Measurements from ENCODE around the gene PAMR1.
"Not testable (repeated sequence)": the region's sequence is repeated elsewhere in the genome, so short reads cannot be mapped to it uniquely, and the experiment has no call there.

Gene PAMR1

DNA sequence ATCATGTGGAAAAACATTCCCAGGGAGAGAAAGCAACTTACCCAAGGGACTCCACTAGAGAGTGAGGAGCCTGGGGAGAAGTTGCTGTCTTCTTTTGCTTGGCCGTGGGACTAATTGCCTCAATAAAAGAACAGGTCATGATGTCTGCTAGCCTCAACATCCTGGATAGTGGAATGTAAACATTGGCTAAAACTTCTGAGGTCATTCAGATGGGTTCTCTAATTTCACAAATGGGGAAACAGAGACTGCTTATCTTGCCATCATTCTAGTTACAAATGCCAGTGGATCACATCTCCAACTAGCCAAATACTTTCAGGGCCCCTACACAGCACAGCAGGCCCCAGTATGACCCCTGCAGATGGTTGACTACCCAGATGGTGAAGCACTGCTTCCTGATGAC, 28.4 kb upstream of the PAMR1 start:
- DNase-seq (ENCODE audit: extremely low spot score), result no peak
- ChIA-PET POLR2A (no interaction called here), CTCF (no interaction called here)
- no peak for TF ChIP-seq CTCF (IDR thresholded peaks at IDR 0.05; ENCODE audit: control extremely low read depth, extremely low read depth, low read depth, missing control alignments)

DNA sequence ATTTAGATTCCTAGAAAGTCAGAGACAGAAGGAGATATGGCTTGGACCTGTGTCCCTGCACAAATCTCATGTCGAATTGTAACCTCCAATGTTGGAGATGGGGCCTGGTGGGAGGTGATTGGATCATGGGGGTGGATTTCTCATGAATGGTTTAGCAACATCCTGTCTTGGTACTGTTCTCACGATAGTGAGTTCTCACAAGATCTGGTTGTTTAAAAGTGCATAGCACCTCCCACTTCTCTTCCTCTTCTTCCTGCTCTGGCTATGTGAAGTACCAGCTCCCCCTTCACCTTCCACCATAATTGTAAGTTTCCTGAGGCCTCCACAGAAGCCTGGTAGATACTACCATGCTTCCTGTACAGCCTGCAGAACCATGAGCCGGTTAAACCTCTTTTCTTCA, 27.6 kb upstream of the PAMR1 start:
- no peak for TF ChIP-seq CTCF (IDR thresholded peaks at IDR 0.05; ENCODE audit: control extremely low read depth, extremely low read depth, low read depth, missing control alignments)
- CTCF ChIA-PET, result no interaction called here
- DNase-seq (ENCODE audit: extremely low spot score), result no peak
- POLR2A ChIA-PET, result no interaction called here

DNA sequence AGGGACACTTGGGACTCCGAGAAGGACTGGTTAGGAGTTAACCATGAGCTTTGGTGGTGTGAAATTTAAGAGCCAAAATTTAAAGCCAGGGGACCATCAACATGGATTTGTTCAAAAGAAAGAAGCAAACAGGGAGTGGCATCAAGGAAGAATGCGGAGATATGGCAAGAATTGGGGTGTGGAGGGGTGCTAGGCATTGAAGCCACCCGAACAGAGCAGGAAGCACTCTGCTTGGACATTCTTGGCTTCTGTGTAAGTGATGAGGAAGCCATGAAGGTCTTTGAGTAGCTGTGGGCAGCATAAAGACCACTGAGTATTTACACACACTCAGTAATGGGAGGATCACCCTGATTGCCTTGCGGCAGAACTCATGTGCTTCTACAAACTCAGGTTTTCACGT, 27.2 kb upstream of the PAMR1 start:
- ChIA-PET POLR2A (no interaction called here), CTCF (no interaction called here)
- no peak for TF ChIP-seq CTCF (IDR thresholded peaks at IDR 0.05; ENCODE audit: control extremely low read depth, extremely low read depth, low read depth, missing control alignments)
- no peak for DNase-seq (ENCODE audit: extremely low spot score)

DNA sequence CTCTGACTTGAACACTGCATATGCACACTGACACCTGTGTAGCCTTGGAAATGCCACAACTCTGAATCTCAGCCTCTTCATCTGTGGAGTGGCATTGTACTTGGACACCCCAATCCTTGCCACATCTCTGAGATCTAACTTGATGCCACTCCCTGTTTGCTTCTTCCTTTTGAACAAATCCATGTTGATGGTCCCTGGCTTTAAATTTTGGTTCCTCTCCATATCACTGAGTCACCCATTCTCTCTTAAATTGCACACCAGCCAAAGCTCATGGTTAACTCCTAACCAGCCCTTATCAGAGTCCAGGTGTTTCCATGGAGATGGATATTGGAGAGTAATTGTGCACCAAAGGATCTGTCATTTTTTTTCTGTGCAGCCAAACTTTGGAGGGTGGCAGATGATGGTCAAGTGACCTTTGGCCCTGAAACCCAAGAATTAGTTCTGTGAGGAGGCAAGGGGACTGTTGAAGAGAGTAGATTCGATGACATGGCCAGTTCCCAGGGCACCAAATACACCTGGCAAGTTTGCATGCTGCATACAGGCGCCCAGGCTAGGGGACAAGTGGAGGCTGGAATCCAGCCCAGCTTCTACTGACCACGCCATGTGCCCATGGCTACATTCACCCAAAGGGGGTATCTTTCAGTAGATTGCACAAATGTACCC, 25.1 kb upstream of the PAMR1 start:
- no peak for TF ChIP-seq CTCF (IDR thresholded peaks at IDR 0.05; ENCODE audit: control extremely low read depth, extremely low read depth, low read depth, missing control alignments)
- DNase-seq (ENCODE audit: extremely low spot score), result no peak
- ChIA-PET POLR2A (no interaction called here), CTCF (interaction anchor here (1.4 kb wide), 1 partner anchor 715 kb away, joined by 3 read pairs; no protein-coding TSS in a partner anchor)

GRCh38 chr11:35549787-35550186, 24.4 kb upstream of the PAMR1 start:
- TF ChIP-seq CTCF (IDR thresholded peaks at IDR 0.05; ENCODE audit: control extremely low read depth, extremely low read depth, low read depth, missing control alignments), result no peak
- DNase-seq (ENCODE audit: extremely low spot score), result no peak
- POLR2A ChIA-PET, result no interaction called here
- CTCF ChIA-PET, result no interaction called here

- no peak for DNase-seq (ENCODE audit: extremely low spot score)
- ChIA-PET POLR2A (no interaction called here), CTCF (no interaction called here)
- TF ChIP-seq CTCF (IDR thresholded peaks at IDR 0.05; ENCODE audit: control extremely low read depth, extremely low read depth, low read depth, missing control alignments), result no peak
These were observed 23.6 kb upstream of the PAMR1 start for GRCh38 chr11:35548925-35549561.

DNA sequence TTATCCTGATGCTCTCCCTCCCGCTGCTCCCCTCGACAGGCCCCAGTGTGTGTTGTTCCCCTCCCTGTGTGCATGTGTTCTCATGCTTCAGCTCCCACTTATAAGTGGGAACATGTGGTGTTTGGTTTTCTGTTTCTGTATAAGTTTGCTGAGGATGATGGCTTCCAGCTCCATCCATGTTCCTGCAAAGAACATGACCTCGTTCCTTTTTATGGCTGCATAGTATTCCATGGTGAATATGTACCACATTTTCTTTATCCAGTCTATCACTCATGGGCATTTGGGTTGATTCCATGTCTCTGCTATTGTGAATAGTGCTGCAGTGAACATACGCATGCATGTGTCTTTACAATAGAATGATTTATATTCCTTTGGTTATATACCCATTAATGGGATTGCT, 22.6 kb upstream of the PAMR1 start:
- POLR2A ChIA-PET; DNase-seq (ENCODE audit: extremely low spot score): not testable (repeated sequence)
- CTCF ChIA-PET, result interaction anchor here (1.9 kb wide), 1 partner anchor 12 kb away, joined by 5 read pairs; no protein-coding TSS in a partner anchor
